ENCODE results near the gene CYP21A2. TPM values are rescaled to one million over a fixed set of nuclear protein-coding genes. Genes with fewer than 3 reads are reported as not detected.

CYP21A2 gene
- total RNA-seq, 4 donors from 2014 or later: 4.1 TPM; not detected in 3

GRCh38 chr6:32068867-32069266 lies 30.7 kb downstream of the CYP21A2 start:
- Histone ChIP-seq H3K4me3 (no peak overlapping the region), H3K27ac (no peak overlapping the region), H3K4me1 (no peaks in the 10 kb centered on the region), H3K27me3 (no peaks in the 10 kb centered on the region), H3K9me3 (no peaks in the 10 kb centered on the region), H3K36me3 (no peaks in the 10 kb centered on the region)
- intact Hi-C loops (cut with DNase I; ENCODE audit: low total_unique reads): no loop called here
- DNase-seq: no peak
- no peak for TF ChIP-seq CTCF (IDR thresholded peaks at IDR 0.05)
- no peak for TF ChIP-seq POLR2A (IDR thresholded peaks at IDR 0.05)

GRCh38 chr6:32069460-32069859 lies 31.2 kb downstream of the CYP21A2 start:
- Histone ChIP-seq H3K9me3 (no peaks in the 10 kb centered on the region), H3K27ac (no peak overlapping the region), H3K4me3 (no peak overlapping the region), H3K36me3 (no peaks in the 10 kb centered on the region), H3K27me3 (no peaks in the 10 kb centered on the region), H3K4me1 (no peaks in the 10 kb centered on the region)
- intact Hi-C loops (cut with DNase I; ENCODE audit: low total_unique reads): no loop called here
- DNase-seq: no peak
- no peak for TF ChIP-seq POLR2A (IDR thresholded peaks at IDR 0.05)
- TF ChIP-seq CTCF (IDR thresholded peaks at IDR 0.05): no peak

- TF ChIP-seq CTCF (IDR thresholded peaks at IDR 0.05): no peak
- no peak for TF ChIP-seq POLR2A (IDR thresholded peaks at IDR 0.05)
- no peak for DNase-seq
- Histone ChIP-seq H3K36me3 (no peaks in the 10 kb centered on the region), H3K27me3 (no peaks in the 10 kb centered on the region), H3K27ac (peak overlapping the region; percentile 57 to 73), H3K4me3 (no peak overlapping the region), H3K9me3 (no peaks in the 10 kb centered on the region), H3K4me1 (no peaks in the 10 kb centered on the region)
- intact Hi-C loops (cut with DNase I; ENCODE audit: low total_unique reads): no loop called here
These were observed 31.8 kb downstream of the CYP21A2 start for GRCh38 chr6:32069878-32070515.

- TF ChIP-seq CTCF (IDR thresholded peaks at IDR 0.05): no peak
- no peak for TF ChIP-seq POLR2A (IDR thresholded peaks at IDR 0.05)
- Histone ChIP-seq H3K27ac (peak overlapping the region; percentile 57 to 73), H3K4me3 (no peak overlapping the region), H3K27me3 (no peaks in the 10 kb centered on the region), H3K9me3 (no peaks in the 10 kb centered on the region), H3K36me3 (no peaks in the 10 kb centered on the region), H3K4me1 (peaks cover 0 to under 1% of the 10 kb centered on the region in 2 donors)
- peak; percentile 66 to 73 for DNase-seq
- intact Hi-C loops (cut with DNase I; ENCODE audit: low total_unique reads): no loop called here
These were observed 32.8 kb downstream of the CYP21A2 start for GRCh38 chr6:32070814-32071543.

GRCh38 chr6:32073101-32073500 lies 34.9 kb downstream of the CYP21A2 start:
- Histone ChIP-seq H3K36me3 (no peaks in the 10 kb centered on the region), H3K4me1 (peaks cover 0 to 3% of the 10 kb centered on the region in 2 donors), H3K4me3 (no peak overlapping the region), H3K27me3 (no peaks in the 10 kb centered on the region), H3K27ac (no peak overlapping the region), H3K9me3 (no peaks in the 10 kb centered on the region)
- TF ChIP-seq CTCF (IDR thresholded peaks at IDR 0.05) (no peak), POLR2A (IDR thresholded peaks at IDR 0.05) (no peak)
- intact Hi-C loops (cut with DNase I; ENCODE audit: low total_unique reads): no loop called here
- no peak for DNase-seq
